Naive thymus-derived CD4-positive, alpha-beta T cell (primary cell): Measurements from ENCODE around the gene S100A7A. TPM values are rescaled to one million over a fixed set of nuclear protein-coding genes. Genes with fewer than 3 reads are reported as not detected.
"Not testable (repeated sequence)": the region's sequence is repeated elsewhere in the genome, so short reads cannot be mapped to it uniquely, and the experiment has no call there.

Experiments
- ATAC-seq: fragments of 150-1000 bp; cut with Tn5 transposase; 2 replicates; pipeline ENCODE4 v1.10.0; 2021; ENCODE audit warnings: mild to moderate bottlenecking, moderate library complexity
- CTCF ChIA-PET: fragments of 350-600 bp; sonication (Branson Sonifier 250); formaldehyde crosslinking; loops from one replicate; lab custom pipeline; 2021; ENCODE audit warnings: antibody characterized with exemption; lab: Charles Lee
- POLR2A ChIA-PET: fragments of 350-600 bp; sonication (Branson Sonifier 250); formaldehyde crosslinking; loops from one replicate; lab custom pipeline; 2021; ENCODE audit warnings: antibody characterized with exemption, inconsistent platforms; lab: Charles Lee
- DNase-seq, 9 donors: peaks; one replicate each; pipeline versions ENCODE4 v3.0.0 to v3.0.0-alpha.2; 2020 to 2022; ENCODE audit warnings: mixed read lengths in 1 of 9
- H3K27ac ChIP-seq: one replicate; pipeline ENCODE4 v1.7.0; 2013; ENCODE audit warnings: mild to moderate bottlenecking, low read depth, low read length, moderate library complexity
- H3K27me3 ChIP-seq, 2 donors: one replicate each; pipeline ENCODE4 v1.7.0; 2013; ENCODE audit warnings: low read length in 2 of 2, mild to moderate bottlenecking in 2 of 2, moderate library complexity in 2 of 2; ENCODE audit not compliant: control insufficient read depth in 2 of 2, insufficient read depth in 2 of 2
- H3K36me3 ChIP-seq, 3 experiments: 1 replicate in 2 of 3; 2 replicates in 1 of 3; pipeline ENCODE4 v1.7.0; 2013; ENCODE audit warnings: low read length in 3 of 3, mild to moderate bottlenecking in 3 of 3, moderate library complexity in 1 of 3; ENCODE audit not compliant: insufficient read depth in 3 of 3, control insufficient read depth in 2 of 3
- H3K4me1 ChIP-seq, 2 donors: one replicate each; pipeline ENCODE4 v1.7.0; 2013; ENCODE audit warnings: low read length in 2 of 2, mild to moderate bottlenecking in 2 of 2, moderate library complexity in 1 of 2; ENCODE audit not compliant: control insufficient read depth in 2 of 2, insufficient read depth in 2 of 2
- H3K4me3 ChIP-seq: 2 replicates; pipeline ENCODE4 v1.7.0; 2013; ENCODE audit warnings: mild to moderate bottlenecking, low read length
- H3K9me3 ChIP-seq, 3 experiments: 1 replicate in 2 of 3; 2 replicates in 1 of 3; pipeline ENCODE4 v1.7.0; 2013; ENCODE audit warnings: low read length in 3 of 3; ENCODE audit not compliant: control insufficient read depth in 2 of 3
- H3K27ac Mint-ChIP-seq, 9 donors: one replicate each; pipeline ENCODE4 v1.8.0; 2020 to 2022; ENCODE audit warnings: mixed read lengths in 9 of 9, mild to moderate bottlenecking in 8 of 9, moderate library complexity in 5 of 9, inconsistent platforms in 2 of 9
- H3K27me3 Mint-ChIP-seq, 5 donors: one replicate each; pipeline ENCODE4 v1.8.0; 2021 to 2022; ENCODE audit warnings: mixed read lengths in 5 of 5, mild to moderate bottlenecking in 1 of 5
- H3K36me3 Mint-ChIP-seq, 5 donors: one replicate each; pipeline ENCODE4 v1.8.0; 2020 to 2022; ENCODE audit warnings: mixed read lengths in 5 of 5, mild to moderate bottlenecking in 3 of 5, inconsistent platforms in 1 of 5
- H3K4me1 Mint-ChIP-seq, 7 donors: one replicate each; pipeline ENCODE4 v1.8.0; 2020 to 2022; ENCODE audit warnings: mixed read lengths in 7 of 7, mild to moderate bottlenecking in 3 of 7, inconsistent platforms in 1 of 7
- H3K4me3 Mint-ChIP-seq, 10 donors: one replicate each; pipeline ENCODE4 v1.8.0; 2020 to 2022; ENCODE audit warnings: mild to moderate bottlenecking in 10 of 10, mixed read lengths in 10 of 10, moderate library complexity in 6 of 10, inconsistent platforms in 2 of 10
- H3K9me3 Mint-ChIP-seq, 11 donors: one replicate each; pipeline ENCODE4 v1.8.0; 2020 to 2022; ENCODE audit warnings: mixed read lengths in 11 of 11, mild to moderate bottlenecking in 4 of 11, inconsistent platforms in 1 of 11, moderate library complexity in 1 of 11
- intact Hi-C, 2 donors: fragments of 100-400 bp; cut with micrococcal nuclease; formaldehyde crosslinking; loops; one replicate each; pipeline ENCODE4 v1.15.1; 2023
- polyA plus RNA-seq, 2 donors: library from polyadenylated mRNA; unstranded; fragments of 300-500 nt; fragmentation: Illumina TruSeq; gene quantifications; one replicate each; pipeline ENCODE4 v1.2.3, GENCODE V29; 2021
- total RNA-seq, 6 experiments: library from RNA in 5 of 6; stranded (reverse) in 5 of 6; gene quantifications; 1 replicate in 5 of 6; 2 replicates in 1 of 6; pipeline ENCODE4 v1.2.3 and lab custom pipeline; 2021 to 2026

S100A7A gene
- total and polyA plus RNA-seq, 7 experiments from 2014 or later: not detected

DNA sequence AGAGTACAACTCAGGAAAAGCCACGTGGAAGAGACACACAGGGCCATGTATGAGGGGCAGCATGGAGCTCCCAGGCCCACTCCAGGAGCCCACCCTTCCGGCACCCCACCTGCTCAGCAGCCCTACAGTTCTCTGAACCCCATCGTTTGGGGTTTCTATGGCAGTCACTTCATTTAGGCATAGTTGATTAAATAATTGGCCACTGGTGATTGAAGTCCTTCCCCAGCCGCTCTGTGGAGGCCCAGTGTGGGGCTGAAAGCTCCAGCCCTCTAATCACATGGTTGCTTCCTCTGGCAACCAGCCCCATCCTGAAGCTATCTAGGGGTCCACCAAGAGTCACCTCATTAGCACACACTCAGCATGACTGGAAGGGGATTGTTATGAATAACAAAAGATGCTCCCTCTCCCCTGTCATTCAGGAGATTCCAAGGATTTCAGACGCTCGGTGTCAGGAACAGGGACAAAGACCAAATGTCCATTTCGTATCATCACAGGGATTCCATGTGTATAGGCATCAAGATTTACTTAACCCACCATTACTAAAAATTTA, 12.2 kb upstream of the S100A7A start:
- intact Hi-C loops: loop anchor here (1.0 to 2.0 kb wide), 2 partner anchors 51 to 52 kb away; no protein-coding TSS in a partner anchor
- ATAC-seq (no peak), DNase-seq (no peak)
- H3K9me3 Mint-ChIP-seq: peaks cover 0 to 10% (median 3%) of the 10 kb centered on the region in 11 donors
- H3K4me3 Mint-ChIP-seq: no peak overlapping the region
- Histone ChIP-seq H3K36me3 (no peaks in the 10 kb centered on the region), H3K4me3 (no peak overlapping the region), H3K4me1 (no peaks in the 10 kb centered on the region), H3K9me3 (no peaks in the 10 kb centered on the region), H3K27ac (no peak overlapping the region), H3K27me3 (no peaks in the 10 kb centered on the region)
- ChIA-PET CTCF (no interaction called here), POLR2A (no interaction called here)
- peaks cover 0 to 25% (median 13%) of the 10 kb centered on the region in 7 donors for H3K4me1 Mint-ChIP-seq
- peaks cover 9 to 24% (median 17%) of the 10 kb centered on the region in 5 donors for H3K27me3 Mint-ChIP-seq
- H3K27ac Mint-ChIP-seq: no peak overlapping the region
- peaks cover 0 to 3% (median 0%) of the 10 kb centered on the region in 5 donors for H3K36me3 Mint-ChIP-seq

DNA sequence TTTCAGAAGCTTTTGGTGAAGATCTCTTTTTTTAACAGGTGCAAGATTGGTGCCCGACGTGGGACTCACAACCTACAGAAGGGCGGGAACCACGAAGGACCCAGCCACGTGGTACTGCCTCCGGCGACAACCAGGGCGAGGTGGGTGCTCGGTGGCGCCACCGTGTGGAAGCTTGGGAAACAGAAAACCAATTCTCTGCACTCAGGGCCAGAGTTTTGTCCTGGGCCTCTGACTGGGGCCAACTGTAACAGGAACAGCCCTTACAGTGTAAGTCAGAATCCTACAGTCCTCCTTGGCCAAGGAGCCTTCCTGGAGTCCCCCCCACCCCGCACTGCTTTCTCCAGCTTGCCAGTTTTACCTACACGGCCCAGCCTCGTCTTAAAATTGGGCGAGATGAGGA, 11.6 kb upstream of the S100A7A start:
- H3K36me3 ChIP-seq: no peaks in the 10 kb centered on the region
- intact Hi-C loops: loop anchor here (1.0 to 2.0 kb wide), 2 partner anchors 52 kb away; no protein-coding TSS in a partner anchor
- H3K27me3 ChIP-seq: no peaks in the 10 kb centered on the region
- CTCF ChIA-PET: no interaction called here
- Mint-ChIP-seq H3K27ac (no peak overlapping the region), H3K4me3 (no peak overlapping the region), H3K4me1 (peaks cover 0 to 25% (median 13%) of the 10 kb centered on the region in 7 donors), H3K9me3 (peaks cover 0 to 14% (median 6%) of the 10 kb centered on the region in 11 donors), H3K27me3 (peaks cover 14 to 30% (median 20%) of the 10 kb centered on the region in 5 donors), H3K36me3 (peaks cover 0 to 3% (median 0%) of the 10 kb centered on the region in 5 donors)
- POLR2A ChIA-PET: no interaction called here
- no peaks in the 10 kb centered on the region for H3K4me1 ChIP-seq
- peak; percentile 12 to 61 (median 40) for DNase-seq
- H3K27ac ChIP-seq: no peak overlapping the region
- peak; percentile 88 for ATAC-seq
- H3K9me3 ChIP-seq: no peaks in the 10 kb centered on the region
- no peak overlapping the region for H3K4me3 ChIP-seq

DNA sequence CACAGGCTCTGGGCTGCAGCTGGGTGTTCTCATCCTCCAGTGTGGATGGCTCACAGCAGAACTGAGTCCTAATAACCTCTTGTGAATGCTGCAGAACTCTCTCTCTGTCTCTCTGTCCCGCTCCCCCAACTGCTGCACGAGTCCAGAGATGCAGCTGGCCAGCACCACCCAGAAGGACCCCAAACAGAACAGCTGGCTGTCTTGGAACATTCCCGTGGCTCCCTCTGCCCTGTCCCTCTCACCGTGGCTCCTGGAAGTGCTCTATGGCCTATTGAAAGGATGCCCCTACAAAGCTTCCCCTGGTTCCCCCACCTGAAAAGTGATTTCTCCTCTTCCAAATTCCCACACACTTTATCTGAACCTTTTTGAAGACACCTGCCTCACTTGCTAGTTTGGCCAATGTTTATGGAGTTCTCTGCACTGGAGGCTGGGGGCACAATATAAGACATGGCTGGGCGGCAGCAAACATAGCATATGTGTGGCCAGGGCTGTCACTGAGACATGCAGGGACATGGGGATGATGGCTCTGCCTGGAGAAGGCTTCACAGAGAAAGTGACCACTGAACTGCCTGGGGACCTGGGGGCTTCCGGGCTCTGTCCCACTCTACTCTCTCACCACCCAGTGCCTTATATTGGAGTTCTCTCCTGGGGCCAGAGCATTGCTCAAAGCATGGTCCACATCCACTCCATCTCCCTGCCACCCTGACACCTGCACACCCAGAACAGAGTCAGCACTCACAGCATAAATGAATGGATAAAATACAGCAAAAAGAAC, 10.3 kb upstream of the S100A7A start:
- POLR2A ChIA-PET, ATAC-seq: not testable (repeated sequence)
- peak overlapping the region in 1 of 9 donors; percentile 64 for H3K27ac Mint-ChIP-seq

DNA sequence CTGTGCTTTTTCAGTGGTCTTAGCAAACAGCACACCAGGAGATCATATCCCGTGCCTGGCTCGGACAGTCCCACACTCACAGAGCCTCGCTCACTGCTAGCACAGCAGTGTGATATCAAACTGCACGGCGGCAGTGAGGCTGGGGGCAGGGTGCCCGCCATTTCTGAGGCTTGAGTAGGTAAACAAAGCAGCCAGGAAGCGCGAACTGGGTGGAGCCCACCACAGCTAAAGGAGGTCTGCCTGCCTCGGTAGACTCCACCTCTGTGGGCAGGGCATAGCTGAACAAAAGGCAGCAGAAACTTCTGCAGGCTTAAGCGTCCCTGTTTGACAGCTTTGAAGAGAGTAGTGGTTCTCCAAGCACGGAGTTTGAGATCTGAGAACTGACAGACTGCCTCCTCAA, 9.0 kb upstream of the S100A7A start:
- Mint-ChIP-seq H3K4me3 (peak overlapping the region in 3 of 10 donors; percentile 7 to 40 (median 14)), H3K9me3 (peaks cover 0 to 27% (median 10%) of the 10 kb centered on the region in 11 donors)
- CTCF ChIA-PET: not testable (repeated sequence)

More for the DNA sequence above, 10.3 kb upstream of the S100A7A start:
- DNase-seq, CTCF ChIA-PET, H3K36me3 Mint-ChIP-seq, H3K27me3 ChIP-seq, H3K36me3 ChIP-seq, H3K4me3 ChIP-seq, H3K9me3 ChIP-seq, H3K27ac ChIP-seq, H3K4me1 ChIP-seq: not testable (repeated sequence)
- intact Hi-C loops: loop anchor here in 1 of 2 donors (2.0 kb wide), 1 partner anchor 53 kb away; no protein-coding TSS in a partner anchor
- Mint-ChIP-seq H3K9me3 (peaks cover 0 to 19% (median 7%) of the 10 kb centered on the region in 11 donors), H3K4me1 (peaks cover 0 to 25% (median 13%) of the 10 kb centered on the region in 7 donors), H3K27me3 (peaks cover 21 to 38% (median 23%) of the 10 kb centered on the region in 5 donors), H3K4me3 (peak overlapping the region in 2 of 10 donors; percentile 11 to 17)

DNA sequence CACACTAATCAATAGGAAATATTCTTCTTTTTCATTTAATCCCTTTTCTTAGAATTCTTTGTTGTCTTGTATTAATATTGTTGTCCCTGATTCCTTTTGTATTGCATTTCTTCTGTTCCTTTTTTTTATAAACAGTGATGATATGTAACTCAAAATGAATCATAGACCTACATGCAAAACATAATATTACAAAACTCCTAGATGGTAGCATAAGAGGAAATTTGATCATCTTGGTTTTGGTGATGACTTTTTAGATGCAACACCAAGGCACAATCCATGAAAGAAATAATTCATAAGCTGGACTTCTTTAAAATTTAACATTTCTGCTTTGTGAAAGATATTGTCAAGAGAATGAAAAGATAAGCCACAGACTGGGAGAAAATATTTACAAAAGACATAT, 2.4 kb upstream of the S100A7A start:
- H3K9me3 ChIP-seq, H3K27ac ChIP-seq, H3K36me3 ChIP-seq, H3K27me3 ChIP-seq, CTCF ChIA-PET, H3K27ac Mint-ChIP-seq, H3K4me1 ChIP-seq, intact Hi-C loops, H3K36me3 Mint-ChIP-seq, H3K4me3 ChIP-seq, POLR2A ChIA-PET, H3K4me1 Mint-ChIP-seq, DNase-seq, H3K4me3 Mint-ChIP-seq, ATAC-seq: not testable (repeated sequence)
- H3K27me3 Mint-ChIP-seq: peaks cover 8 to 49% (median 37%) of the 10 kb centered on the region in 5 donors
- H3K9me3 Mint-ChIP-seq: peaks cover 0 to 27% (median 8%) of the 10 kb centered on the region in 11 donors

More for the DNA sequence above, 9.0 kb upstream of the S100A7A start:
- ATAC-seq, H3K4me1 ChIP-seq, H3K27ac ChIP-seq, H3K36me3 ChIP-seq, H3K27ac Mint-ChIP-seq, intact Hi-C loops, H3K36me3 Mint-ChIP-seq, H3K9me3 ChIP-seq, POLR2A ChIA-PET, H3K27me3 ChIP-seq: not testable (repeated sequence)
- peaks cover 20 to 38% (median 30%) of the 10 kb centered on the region in 5 donors for H3K27me3 Mint-ChIP-seq
- H3K4me3 ChIP-seq: peak overlapping the region; percentile 17
- DNase-seq: peak in 4 of 9 donors; percentile 5 to 29 (median 10)
- peaks cover 0 to 25% (median 13%) of the 10 kb centered on the region in 7 donors for H3K4me1 Mint-ChIP-seq

DNA sequence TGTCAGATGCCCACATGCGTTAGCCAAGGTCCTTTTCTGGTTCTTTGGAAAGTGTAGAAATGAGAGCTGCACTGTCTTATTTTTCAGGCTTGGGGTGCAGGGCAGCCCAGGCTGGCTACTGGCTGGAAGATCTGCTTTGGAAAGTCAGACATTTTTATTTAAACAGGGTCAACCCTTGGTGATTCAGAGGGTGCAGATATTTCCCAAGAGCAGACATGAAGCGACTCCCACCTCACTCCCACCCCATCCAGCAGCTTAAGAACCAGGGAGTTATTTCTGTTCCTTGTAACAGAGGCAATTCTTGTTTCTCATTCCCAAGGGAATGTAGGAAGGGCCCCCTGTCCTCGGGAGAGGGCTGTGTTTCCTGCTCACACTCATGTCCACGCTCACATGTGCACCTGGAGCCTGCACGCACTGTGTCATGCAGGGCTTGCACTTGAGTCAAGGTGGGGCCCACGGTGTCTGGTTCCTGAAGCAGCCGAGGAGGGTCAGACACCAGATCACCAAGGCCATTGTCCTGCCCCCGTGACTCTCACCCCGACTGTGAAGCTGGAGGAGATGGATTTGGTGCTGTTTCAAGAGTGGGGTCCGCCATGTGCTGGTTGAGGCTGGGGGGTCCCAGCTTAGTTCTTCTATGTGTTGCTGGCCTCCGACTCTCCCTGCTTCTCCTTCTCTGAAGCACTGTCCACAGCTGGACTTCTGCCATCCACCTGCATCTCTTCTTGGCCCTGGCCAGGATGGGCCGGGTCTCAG, 992 bp downstream of the S100A7A start:
- peaks cover 0 to 42% (median 39%) of the 10 kb centered on the region in 5 donors for H3K27me3 Mint-ChIP-seq

More for the DNA sequence above, 992 bp downstream of the S100A7A start:
- Mint-ChIP-seq H3K27ac (no peak overlapping the region), H3K4me1 (peaks cover 0 to 1% (median 0%) of the 10 kb centered on the region in 7 donors), H3K36me3 (peaks cover 0 to 7% (median 0%) of the 10 kb centered on the region in 5 donors), H3K9me3 (peaks cover 0 to 13% (median 4%) of the 10 kb centered on the region in 11 donors), H3K4me3 (no peak overlapping the region)
- CTCF ChIA-PET: no interaction called here
- ATAC-seq: no peak
- H3K36me3 ChIP-seq: no peaks in the 10 kb centered on the region
- no peak overlapping the region for H3K4me3 ChIP-seq
- intact Hi-C loops: no loop called here
- no peaks in the 10 kb centered on the region for H3K4me1 ChIP-seq
- DNase-seq: no peak
- H3K27ac ChIP-seq: no peak overlapping the region
- POLR2A ChIA-PET: no interaction called here
- H3K9me3 ChIP-seq: no peaks in the 10 kb centered on the region
- H3K27me3 ChIP-seq: no peaks in the 10 kb centered on the region
